Ecto neural progenitor cell (in vitro differentiated cells): ENCODE results near the gene IFITM5.
"Not testable (repeated sequence)": the region's sequence is repeated elsewhere in the genome, so short reads cannot be mapped to it uniquely, and the experiment has no call there.

Source experiments
- DNase-seq: peaks from one replicate; pipeline ENCODE4 v3.0.0-alpha.2; 2018; ENCODE audit warnings: low spot score

Gene IFITM5

GRCh38 chr11:299081-299891 is at the start of gene IFITM5:
TSS of gene IFITM5 (minus strand) at chr11:299526. CDS start at chr11:299490, 36 bp downstream.
- DNase-seq: no peak

GRCh38 chr11:346529-346928 is 47.2 kb upstream of the IFITM5 start:
- no peak for DNase-seq

GRCh38 chr11:344836-345578 is 45.7 kb upstream of the IFITM5 start:
- DNase-seq: no peak

GRCh38 chr11:342328-342727 is 43.0 kb upstream of the IFITM5 start:
- no peak for DNase-seq

DNA sequence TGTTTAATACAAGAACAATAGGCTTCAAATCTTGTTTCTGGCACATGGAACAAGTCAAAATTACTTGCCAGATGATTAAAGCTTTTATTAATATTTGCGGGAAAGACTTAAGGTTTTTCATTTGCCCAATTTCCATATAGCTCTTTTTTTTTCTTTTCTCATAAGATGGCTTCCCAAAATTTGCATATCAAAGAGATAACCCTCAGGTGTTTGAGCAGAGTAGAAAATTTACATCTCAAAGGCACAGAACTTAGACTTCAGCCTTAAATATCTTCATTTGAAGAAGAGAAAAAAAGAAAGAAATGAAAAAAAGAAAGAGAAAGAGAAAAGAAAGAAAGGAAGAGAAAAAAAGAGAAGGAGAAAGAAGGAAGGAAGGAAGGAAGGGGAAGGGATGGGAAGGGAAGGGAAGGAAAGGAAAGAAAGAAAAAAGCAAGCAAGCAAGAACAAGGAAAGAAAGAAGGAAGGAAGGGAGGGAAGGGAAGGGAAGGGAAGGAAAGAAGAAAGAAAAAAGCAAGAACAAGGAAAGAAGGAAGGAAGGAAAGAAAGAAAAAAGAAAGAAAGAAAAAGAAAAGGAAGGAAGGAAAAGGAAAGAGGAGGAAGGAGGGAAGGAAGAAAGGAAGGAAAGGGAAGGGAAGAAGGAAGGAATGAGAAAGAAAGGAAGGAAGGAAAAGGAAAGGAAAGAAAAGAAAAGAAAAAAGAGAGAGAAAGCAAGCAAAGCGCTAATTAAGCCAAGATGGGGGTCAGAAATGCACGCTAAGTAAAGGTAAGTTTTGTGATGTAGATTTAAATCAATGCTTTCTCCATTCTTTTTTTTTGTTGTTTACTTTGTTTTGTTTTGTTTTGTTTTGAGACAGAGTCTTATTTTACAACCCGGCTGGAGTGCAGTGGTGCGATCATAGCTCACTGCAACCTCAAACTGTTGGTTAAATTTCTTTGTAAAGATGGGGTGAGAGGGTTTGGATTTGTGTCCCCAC is 41.5 kb upstream of the IFITM5 start:
- DNase-seq: no peak

GRCh38 chr11:339963-340362 is 40.6 kb upstream of the IFITM5 start:
- no peak for DNase-seq

DNA sequence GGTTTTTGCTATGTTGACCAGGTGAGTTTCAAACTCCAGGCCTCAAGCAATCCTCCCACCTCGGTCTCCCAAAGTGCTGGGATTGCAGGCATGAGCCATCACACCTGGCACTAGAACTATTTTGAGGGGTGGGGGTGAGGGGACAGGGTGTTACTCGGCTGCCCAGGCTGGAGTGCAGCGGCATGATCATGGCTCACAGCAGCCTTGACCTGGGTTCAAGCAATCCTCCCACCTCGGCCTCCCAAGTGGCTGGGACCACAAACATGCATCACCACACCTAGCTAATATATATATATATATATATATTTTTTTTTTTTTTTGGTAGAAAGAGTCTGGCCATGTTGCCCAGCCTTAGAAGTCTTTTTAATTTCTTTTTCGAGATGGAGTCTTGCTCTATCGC is 38.4 kb upstream of the IFITM5 start:
- DNase-seq: no peak

- no peak for DNase-seq
Observed at GRCh38 chr11:336659-337198, 37.4 kb upstream of the IFITM5 start.

GRCh38 chr11:335779-336658 is 36.7 kb upstream of the IFITM5 start:
- no peak for DNase-seq

- DNase-seq: peak; percentile 69
Observed at GRCh38 chr11:334264-334994, 35.1 kb upstream of the IFITM5 start.

DNA sequence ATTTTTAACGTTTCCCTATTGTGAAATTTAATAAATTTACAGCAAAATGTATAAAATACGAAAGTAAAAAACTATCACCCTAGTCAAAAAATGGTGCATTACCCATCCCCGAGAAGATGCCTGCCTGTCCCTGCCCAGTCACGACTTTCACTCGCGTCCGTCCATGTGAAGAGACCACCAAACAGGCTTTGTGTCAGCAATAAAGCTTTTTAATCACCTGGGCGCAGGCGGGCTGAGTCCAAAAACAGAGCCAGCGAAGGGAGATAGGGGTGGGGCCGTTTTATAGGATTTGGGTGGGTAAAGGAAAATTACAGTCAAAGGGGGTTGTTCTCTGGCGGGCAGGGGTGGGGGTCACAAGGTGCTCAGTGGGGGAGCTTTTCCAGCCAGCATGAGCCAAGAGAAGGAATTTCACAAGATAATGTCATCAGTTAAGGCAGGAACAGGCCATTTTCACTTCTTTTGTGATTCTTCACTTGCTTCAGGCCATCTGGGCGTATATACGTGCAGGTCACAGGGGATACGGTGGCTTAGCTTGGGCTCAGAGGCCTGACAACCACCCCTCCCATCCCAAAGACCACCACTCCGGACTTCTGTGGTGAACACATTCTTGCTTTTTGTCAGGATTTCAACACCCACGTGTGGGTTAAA is 34.4 kb upstream of the IFITM5 start:
- not testable (repeated sequence) for DNase-seq

GRCh38 chr11:332651-333480 is 33.5 kb upstream of the IFITM5 start:
- no peak for DNase-seq

DNA sequence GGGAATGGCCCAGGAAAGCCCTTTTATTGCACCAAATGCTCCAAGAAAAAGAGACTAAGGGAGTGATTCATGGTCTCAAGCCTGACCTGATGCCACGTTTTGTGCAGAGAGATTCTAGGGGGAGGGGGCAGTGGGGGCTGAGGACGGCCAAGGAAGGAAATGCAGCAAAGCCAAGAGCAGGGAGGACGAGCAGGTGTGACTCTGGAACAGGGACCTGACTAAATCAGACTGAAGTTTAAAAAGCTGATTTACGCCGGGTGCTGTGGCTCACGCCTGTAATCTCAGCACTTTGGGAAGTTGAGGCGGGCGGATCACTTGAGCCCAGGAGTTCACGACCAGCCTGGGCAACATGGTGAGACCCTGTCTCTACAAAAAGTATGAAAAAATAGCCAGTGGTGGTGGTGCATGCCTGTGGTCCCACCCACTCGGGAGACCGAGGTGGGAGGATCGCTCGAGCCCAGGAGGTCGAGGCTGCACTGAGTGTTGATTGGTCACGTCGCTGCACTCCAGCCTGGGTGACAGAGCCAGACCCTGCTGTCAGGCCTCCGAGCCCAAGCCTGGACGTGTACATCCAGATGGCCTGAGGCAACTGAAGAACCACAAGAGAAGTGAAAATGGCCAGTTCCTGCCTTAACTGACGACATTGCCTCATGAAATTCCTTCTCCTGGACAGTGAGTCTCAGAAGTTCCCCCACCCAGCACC is 32.2 kb upstream of the IFITM5 start:
- no peak for DNase-seq

GRCh38 chr11:330694-331357 is 31.5 kb upstream of the IFITM5 start:
- DNase-seq: no peak

DNA sequence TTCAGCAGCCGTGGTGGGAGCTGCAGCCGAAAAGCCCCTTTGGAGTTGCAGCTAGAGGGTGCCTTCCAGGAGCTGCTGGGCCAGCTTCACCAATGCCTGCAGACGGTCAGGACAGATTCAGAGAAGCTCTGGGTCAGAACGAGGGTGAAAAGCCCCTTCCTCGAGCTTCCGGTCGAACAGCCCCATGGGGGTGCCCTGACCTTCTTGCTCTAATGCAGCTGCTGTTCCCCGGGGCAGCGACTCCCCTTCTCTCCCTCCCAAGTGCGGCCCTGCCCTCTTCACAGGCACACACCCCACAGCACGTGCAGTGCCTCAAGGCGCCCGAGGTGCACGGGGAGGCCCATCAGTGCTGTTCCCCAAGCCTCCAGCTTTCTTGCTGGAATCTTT is 31.0 kb upstream of the IFITM5 start:
- DNase-seq: no peak

DNA sequence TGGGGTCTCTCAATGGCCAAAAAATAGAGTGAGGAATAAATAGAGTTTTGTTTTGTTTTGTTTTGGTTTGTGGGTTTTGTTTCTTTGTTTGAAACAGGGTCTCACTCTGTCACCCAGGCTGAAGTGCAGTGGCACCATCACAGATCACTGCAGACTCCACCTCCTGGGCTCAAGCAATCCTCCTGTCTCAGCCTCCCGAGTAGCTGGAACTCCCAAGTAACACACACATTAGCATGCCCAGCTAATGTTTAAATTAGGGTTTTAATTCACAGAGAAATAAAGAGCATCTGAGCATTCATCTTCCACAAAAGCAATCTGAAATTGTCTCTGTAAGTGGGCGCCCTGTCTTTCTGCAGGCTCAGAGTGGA is 30.5 kb upstream of the IFITM5 start:
- DNase-seq: no peak

GRCh38 chr11:328516-329100 is 29.3 kb upstream of the IFITM5 start:
- not testable (repeated sequence) for DNase-seq
